Activated naive CD4-positive, alpha-beta T cell treated with anti-CD3 and anti-CD28 coated beads, Interleukin-2, amount 50 U/mL, for 16 hours (primary cell): Measurements from ENCODE around the gene TEAD4.

Experiments used
- DNase-seq: peaks from one replicate; pipeline ENCODE4 v3.0.0-alpha.2; 2020

TEAD4 gene

DNA sequence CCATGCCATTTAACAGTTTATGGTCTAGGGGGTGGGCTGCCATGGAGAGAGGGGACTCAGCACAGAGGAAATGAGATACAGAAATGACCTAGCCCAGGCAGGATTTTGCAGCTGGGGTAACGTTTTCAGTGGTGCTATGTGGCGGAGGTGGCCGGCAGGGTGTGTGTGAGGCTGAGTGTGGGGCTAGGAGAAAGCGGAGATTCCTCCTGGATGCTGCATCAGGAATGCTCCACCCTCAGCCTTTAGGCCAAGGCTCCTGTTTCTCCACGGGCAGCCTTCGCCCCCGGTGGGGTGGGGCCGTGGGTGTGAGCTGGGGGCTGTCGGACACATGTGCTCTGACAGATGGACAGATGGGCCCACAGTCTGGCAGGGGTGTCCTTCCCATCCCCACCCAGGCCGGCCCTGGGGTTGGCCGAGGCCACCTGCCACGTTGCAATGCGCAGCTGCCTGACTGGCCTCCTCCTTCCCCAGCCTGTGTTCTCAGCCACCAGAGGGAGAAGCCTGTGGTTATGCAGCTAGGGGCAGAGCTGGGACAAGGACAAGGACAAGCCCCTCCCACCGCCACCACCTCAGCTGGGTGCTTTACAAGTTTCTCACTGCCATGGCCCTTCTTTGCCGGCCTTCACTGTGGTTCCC is 44.3 kb downstream of the TEAD4 start:
- no peak for DNase-seq

- no peak for DNase-seq
Measured at GRCh38 chr12:3004655-3005565, 45.7 kb downstream of the TEAD4 start.

DNA sequence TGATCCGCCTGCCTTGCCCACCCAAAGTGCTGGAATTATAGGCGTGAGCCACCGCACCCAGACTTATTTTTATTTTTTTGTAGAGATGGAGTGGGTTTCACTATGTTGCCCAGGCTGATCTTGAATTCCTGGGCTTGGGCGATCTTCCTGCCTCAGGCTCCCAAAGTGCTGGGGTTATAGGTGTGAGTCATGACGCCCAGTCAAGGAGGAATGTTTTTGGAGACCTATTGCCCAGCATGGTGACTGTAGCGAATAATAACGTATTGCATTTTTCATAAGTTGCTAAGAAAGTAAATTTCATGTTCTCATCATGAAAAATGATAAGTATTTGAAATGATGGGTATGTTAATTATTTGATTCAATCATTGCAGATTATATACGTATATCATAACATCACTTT is 46.5 kb downstream of the TEAD4 start:
- DNase-seq: no peak

GRCh38 chr12:3009780-3010179 is 50.6 kb downstream of the TEAD4 start:
- no peak for DNase-seq

DNA sequence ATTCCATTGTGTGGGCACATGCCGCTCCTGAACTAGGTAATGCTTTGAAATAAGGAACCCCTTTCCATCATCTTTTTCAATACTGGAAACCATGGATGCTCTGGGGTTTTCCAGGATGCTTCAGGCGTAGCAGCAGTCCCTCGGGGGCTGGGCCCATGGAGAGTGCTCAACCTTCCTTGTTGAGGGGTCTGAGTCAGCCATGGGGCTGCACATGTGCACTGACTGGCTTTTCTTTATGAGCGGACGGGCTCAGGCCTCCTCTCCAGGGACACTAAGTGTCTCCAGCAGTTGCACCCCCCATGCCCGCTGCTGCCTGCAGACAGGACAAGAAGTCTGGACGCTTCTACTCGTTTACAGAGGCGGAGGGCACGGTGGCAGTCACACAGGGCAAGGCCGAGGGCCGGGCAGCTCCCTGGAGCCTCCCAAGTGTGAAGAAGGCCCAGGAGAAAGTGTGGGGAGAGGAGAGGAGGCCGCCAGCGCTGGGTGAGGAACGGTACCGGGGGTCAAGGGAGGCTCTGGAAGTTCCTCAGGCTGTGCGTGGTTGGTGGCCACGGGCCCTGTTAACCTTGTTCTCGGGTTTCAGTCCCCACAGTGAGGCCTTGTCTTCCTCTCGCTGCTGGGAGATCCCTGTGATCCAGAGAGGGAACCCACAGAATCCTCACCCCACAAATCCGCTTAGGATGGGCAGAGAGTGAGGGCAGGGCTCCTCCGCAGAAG is 51.2 kb downstream of the TEAD4 start:
- DNase-seq: no peak

DNA sequence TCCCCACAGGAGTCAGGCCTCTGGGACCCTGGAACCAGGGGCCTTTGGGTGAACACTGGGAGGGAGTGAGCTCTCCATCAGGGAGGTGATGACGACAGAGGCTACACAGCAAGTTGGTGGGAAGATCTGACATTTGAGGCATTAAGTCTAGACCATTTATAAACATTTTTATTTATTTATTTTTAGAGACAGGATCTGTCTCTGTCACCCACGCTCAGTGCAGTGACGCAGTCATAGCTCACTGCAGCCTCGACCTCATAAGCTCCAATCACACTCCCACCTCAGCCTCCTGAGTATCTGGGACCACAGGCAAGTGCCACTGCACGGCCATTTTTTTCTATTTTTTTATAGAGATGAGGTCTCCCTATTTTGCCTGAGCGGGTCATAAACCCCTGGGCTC is 53.6 kb downstream of the TEAD4 start:
- DNase-seq: no peak

- DNase-seq: no peak
Measured at GRCh38 chr12:3014641-3015040, 55.4 kb downstream of the TEAD4 start.

- DNase-seq: no peak
Measured at GRCh38 chr12:3015356-3015755, 56.2 kb downstream of the TEAD4 start.

DNA sequence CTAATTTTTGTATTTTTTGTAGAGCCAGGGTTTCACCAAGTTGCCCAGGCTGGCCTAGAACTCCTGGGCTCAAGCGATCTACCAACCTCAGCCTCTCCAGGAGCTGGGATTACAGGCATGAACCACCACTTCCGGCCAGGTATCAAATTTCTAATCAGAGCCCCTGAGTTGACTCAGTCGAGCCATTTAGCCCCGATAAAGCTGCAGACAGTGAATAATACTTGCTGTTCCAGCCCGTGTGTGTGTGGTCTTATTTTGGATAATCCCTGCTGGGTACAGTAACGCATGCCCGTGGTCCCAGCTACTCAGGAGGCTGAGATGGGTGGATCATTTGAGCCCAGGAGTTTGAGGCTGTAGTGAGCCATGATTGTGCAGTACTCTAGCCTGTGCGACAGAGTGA is 57.0 kb downstream of the TEAD4 start:
- no peak for DNase-seq

- no peak for DNase-seq
Measured at GRCh38 chr12:3017281-3017680, 58.1 kb downstream of the TEAD4 start.

- DNase-seq: no peak
Measured at GRCh38 chr12:3018284-3019004, 59.2 kb downstream of the TEAD4 start.

GRCh38 chr12:3019005-3019680 is 59.9 kb downstream of the TEAD4 start:
- no peak for DNase-seq

DNA sequence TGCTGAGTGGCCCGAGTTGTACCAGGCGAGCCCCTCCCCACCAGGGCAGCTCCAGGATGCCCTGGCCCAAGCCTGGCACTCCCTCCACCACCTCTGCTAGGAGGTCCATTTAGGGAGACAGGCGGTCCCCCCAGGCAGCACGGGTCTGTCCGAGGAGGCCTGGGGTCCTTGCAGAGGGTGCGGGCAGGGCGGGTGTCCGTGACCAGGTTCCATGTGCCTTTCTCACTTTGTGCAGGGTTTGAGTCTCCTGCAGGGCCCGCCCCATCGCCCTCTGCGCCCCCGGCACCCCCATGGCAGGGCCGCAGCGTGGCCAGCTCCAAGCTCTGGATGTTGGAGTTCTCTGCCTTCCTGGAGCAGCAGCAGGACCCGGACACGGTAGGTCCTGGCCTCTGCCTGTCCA is 61.2 kb downstream of the TEAD4 start:
- no peak for DNase-seq

- no peak for DNase-seq
Measured at GRCh38 chr12:3020850-3021435, 61.7 kb downstream of the TEAD4 start.

DNA sequence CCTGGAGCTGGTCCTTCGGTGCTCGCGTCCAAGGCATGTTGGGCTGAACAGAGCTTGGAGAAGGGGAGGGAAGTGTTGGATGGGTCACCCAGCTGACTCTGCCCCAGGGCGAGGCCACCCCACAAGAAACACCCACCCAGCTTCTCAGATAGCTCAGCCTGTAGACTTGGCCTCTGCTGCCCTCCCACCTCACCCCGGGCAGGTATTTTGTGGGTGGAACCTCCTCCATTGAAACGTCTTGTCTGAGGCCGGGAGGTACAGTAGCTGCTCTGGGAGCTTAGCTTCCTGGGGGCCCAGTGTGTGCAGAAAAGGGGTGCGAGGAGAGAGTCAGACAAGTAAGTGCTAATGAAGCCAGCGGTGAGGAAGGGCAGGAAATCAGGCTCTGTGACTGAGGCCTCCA is 63.2 kb downstream of the TEAD4 start:
- DNase-seq: no peak

- no peak for DNase-seq
Measured at GRCh38 chr12:3022961-3023360, 63.8 kb downstream of the TEAD4 start.

DNA sequence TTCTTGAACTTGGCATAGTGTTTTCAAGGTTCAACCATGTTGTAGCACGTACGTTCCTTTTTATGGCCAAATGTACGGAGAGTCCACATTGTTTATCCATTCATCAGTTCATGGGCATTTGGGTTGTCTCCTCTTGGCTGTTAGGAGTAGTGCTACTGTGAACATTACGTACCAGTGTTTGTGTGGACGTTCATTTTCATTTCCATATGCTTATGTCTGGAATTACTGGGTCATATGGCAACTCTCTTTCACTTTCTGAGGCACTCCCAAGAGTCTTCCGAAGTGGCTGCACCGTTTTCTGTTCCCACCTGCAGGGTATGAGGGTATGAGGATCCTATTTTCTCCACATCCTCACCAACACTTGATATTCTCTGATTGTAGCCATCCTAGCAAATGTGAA is 68.9 kb downstream of the TEAD4 start:
- DNase-seq: no peak

DNA sequence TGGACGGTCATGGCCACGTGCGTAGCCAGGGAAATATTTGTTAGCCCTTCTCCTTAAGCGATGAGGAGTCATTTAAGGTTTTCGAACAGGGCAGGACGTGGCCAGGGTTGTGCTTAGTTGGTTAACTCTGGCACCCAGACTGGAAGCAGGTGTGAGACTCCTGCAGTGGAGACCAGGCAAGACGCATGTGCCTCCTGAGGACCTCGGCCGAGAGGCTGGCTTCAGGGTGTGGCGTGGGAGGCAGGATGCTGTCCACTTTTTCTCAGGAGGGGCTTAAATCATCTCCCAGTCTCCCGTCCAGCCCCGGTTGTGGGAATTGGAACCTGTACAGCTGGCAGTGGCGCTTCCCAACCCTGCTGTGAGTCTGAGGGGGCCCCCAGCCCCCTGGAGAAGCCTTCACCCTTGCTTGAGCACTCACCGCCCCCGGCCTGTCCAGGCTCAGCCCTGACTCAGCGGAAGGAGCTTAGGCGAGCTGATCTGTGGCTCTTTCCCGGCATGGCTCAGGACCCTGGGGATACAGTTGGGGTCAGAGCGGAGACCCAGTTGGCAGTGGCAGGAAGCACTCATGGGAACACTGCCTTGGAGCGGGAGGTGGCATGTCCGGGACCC is 71.7 kb downstream of the TEAD4 start:
- no peak for DNase-seq

- no peak for DNase-seq
Measured at GRCh38 chr12:3032161-3032560, 73.0 kb downstream of the TEAD4 start.

- no peak for DNase-seq
Measured at GRCh38 chr12:3032770-3033538, 73.8 kb downstream of the TEAD4 start.

DNA sequence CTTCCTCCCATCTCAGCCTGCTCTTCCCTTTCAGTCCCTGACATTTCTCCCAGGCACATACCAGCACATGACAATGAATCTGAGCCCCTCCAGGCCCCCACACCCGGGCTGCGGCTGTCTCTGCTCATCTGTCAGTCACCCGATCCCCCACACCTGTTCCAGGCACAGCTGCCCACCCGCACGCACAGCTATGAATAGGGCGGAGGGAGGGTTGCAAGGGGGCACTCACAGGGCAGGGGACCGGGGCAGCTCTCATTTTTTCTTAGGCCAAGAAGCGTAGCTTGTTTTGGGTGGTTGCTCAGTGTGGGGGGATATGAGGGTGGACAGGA is 74.3 kb downstream of the TEAD4 start:
- no peak for DNase-seq
